HG02763 (cell line): ENCODE data around the gene DEDD2.

Source experiments
- ATAC-seq: cut with Tn5 transposase; IDR thresholded peaks from one replicate; pipeline ENCODE4 v1.9.1; 2021; ENCODE audit warnings: mild to moderate bottlenecking, moderate library complexity; ENCODE audit not compliant: unreplicated experiment

Gene DEDD2

GRCh38 chr19:42173695-42174094 is 43.8 kb downstream of the DEDD2 start:
- no peak for ATAC-seq

- no peak for ATAC-seq
Observed at GRCh38 chr19:42172261-42172660, 45.2 kb downstream of the DEDD2 start.

GRCh38 chr19:42170715-42171114 is 46.8 kb downstream of the DEDD2 start:
- no peak for ATAC-seq

DNA sequence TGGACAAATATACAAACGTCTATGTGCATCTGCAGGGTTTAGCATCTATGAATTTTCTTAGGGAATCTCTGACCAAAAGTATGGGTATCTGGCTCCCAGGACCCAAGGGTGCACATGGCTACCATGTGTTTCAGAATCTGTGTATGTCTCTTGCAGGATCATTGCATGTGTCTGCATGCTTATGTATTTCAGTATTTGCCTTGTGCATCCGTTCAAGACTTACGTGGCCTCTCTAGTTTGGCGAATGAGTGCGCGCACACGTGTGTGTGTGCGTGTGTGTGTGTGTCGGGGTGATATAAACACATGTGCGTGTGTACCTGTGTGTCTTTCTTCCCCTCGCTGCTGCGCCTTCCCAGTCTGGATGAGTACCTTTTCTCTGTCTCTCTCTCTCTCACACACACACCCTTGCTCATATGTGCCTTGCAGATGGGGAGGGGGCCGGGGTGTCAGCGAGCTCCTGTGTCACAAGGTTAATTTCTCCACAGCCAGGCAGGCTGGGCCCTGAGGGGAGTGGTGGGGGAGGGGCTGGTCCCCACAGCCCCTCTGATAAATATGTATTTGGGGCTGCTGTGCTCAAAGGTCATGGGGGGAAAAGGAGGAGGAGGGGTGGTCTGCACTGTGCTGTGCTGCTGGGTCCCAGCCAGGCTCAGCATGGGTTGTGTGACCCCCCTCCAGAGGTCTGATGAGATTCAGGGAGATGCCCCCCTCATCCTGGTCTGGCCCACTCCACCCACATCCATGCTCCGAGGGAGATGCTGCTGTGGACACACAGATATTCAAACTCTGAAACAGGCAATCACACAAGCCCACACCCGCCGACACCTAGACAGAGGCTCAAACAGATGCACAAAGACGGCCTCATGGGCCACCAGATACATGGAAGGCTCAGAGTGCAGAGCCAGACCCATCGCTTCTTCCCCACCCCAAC is 47.7 kb downstream of the DEDD2 start:
- ATAC-seq: no peak

GRCh38 chr19:42168206-42168605 is 49.3 kb downstream of the DEDD2 start:
- no peak for ATAC-seq

GRCh38 chr19:42166316-42166715 is 51.2 kb downstream of the DEDD2 start:
- no peak for ATAC-seq

GRCh38 chr19:42165146-42165545 is 52.3 kb downstream of the DEDD2 start:
- no peak for ATAC-seq

- ATAC-seq: no peak
Observed at GRCh38 chr19:42161616-42162263, 55.7 kb downstream of the DEDD2 start.

DNA sequence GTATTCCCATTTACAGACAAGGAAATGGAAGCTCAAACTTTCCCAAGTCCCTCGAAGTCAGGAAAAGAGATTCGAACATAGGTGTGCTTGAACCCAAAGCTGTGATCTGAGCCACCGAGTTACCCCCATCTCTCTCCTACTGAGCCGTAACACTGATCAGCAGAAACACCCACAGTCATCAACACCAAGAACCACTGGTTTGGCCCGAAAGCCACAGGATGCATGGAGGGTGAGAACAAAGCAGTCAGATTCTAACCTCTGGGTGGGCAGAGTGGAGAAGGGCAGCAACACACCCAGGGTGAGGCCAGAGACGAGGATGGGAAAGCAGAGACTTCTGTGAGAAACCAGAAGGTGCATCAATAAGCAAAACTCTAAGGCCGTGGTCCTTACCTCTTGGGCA is 57.5 kb downstream of the DEDD2 start:
- no peak for ATAC-seq

GRCh38 chr19:42158926-42159325 is 58.6 kb downstream of the DEDD2 start:
- no peak for ATAC-seq

DNA sequence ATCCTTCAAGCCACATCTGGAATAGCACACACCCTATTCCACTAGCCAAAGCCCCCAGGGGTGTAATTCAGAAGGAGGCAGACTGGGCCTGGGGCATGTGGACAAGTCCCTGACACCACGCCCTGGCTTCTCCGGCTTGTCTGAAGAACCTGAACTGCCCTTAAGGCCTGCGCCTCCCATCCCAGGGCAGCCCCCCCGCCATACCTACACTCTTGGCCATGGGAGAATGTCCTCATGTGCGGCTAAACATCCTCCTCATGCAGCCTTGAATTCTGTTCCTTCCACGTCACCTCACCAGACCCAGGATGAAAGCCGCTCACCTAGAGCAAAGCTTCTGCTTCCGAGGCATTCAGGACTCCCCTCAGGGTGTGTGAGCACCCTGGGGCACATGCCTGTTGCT is 60.9 kb downstream of the DEDD2 start:
- no peak for ATAC-seq

DNA sequence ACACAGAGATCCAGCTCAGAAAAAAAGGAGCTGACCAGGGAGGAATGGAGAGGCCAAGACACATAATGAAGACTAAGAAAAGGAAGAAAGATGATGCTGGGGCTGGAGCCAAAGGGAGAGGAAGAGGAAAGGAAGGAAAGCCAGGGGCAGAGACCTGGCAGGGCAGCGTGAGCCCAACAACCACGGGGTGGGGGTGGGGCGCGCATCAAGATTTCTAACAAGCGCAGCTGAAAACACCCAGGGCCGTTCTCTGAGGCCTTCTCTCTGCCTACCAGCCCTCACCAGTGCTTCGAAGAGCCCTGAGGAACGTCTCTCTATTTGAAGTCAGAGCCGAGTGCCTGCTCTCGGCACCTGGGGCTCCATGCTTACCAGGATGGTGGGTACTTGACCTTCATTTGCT is 61.7 kb downstream of the DEDD2 start:
- ATAC-seq: no peak

DNA sequence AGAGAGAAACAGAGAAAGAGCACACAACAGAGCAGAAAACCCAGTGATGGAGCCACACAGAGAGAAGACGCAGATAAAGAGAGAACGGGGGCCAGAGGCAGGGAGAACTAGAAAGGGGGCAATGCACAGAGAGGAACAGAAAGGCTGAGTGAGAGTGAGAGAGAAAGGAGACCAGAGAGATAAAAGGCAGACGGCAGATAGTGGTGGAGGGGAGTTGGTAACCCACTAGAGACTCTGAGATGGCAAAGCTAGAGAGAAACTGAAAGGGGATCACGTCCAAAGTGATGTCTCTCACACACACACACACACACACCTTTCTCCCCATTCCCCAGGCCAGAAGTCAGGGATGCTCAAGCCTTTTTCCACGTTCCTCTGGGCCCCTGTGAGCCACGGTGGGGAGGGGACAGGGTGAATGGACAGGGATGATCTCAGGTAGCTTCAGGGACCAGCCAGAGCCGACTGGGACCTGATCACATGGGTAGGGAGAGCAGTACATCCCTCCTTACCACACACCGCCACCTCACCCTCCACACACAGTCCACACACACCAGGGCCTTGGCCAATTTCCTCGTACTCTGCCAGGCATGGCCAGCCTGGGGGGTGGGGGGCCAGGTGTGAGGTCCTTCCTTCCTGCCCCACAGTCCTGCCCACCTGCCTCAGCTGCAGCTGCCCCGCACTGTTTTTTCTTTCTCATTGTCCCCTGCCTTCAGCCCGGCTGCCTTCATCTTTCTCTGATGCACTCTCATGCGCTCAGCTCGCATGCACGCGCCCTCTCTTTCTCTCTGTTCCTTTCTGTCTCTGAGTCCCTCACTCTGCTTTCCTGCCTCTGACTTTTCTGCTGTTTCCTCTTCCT is 62.8 kb downstream of the DEDD2 start:
- ATAC-seq: no peak

DNA sequence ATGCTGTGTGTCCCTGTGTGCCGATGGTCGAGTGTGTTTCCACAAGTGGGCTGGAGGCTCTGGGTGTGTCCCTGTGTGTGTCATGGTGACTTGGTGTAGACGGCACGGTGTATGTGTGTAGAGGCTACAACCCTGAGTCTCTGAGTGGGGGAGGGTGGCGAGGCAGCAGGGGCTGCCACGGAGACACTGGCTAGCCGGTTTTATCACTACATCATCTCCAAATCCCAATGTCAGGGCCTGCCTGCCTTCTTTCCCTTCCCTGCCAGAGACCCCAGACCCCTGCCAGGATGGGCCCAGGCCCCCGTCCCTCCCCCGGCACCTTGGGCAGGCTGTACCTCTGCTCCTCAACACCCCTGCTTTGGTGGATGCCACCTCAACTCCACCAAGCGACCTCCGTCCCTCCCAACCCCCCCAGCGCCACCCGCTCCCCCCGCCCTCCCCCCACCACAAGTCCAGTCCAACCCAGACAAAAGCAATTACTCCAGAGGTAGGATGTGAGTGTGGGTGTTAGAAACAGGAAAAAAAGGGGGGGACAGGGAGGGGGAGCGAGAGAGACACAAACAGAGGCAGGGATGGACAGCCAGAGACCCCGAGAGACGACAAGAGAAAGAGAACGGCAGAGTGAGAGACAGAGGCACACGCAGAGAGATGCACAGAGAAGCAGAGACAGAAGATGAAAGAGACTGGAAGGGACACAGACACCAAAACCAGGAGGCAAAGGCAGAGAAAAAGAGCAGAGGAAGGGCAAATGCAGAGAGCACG is 63.6 kb downstream of the DEDD2 start:
- no peak for ATAC-seq

DNA sequence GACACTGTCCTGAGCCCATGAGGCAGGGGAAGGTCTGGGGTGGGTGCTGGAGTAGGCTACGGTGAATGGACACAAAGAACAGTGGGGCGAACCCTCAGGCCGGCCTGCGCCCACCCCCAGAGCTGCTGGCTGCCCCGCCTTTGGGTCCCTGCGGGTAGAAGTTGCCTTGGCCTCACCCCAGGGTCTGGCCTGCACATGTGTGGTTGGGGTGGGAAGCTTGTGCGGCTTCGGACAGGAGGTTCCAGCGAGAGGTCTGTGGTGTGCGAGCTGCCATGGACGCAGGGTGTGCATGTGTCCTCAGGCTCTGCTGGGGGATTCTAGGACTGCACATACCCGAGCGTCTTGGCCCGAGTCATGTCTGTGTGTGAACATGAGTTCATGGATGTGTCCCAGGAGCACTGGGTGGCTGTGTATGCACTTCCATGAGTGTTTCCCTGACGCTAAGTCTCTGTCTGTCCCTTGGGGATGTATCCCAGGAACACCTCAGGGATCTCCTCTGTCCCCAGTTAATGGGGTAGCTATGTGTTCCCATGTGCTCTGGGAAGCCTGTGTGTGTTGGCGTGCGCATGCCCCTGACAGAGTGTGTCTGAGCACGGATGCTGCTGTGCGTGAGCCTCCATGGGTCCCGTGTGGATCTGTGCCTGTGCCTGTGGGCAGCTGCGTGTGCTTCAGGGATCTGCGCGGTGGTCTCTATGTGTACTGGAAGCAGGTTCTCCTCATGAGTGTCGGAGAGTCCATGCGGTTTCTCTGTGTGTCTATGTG is 64.4 kb downstream of the DEDD2 start:
- ATAC-seq: no peak

DNA sequence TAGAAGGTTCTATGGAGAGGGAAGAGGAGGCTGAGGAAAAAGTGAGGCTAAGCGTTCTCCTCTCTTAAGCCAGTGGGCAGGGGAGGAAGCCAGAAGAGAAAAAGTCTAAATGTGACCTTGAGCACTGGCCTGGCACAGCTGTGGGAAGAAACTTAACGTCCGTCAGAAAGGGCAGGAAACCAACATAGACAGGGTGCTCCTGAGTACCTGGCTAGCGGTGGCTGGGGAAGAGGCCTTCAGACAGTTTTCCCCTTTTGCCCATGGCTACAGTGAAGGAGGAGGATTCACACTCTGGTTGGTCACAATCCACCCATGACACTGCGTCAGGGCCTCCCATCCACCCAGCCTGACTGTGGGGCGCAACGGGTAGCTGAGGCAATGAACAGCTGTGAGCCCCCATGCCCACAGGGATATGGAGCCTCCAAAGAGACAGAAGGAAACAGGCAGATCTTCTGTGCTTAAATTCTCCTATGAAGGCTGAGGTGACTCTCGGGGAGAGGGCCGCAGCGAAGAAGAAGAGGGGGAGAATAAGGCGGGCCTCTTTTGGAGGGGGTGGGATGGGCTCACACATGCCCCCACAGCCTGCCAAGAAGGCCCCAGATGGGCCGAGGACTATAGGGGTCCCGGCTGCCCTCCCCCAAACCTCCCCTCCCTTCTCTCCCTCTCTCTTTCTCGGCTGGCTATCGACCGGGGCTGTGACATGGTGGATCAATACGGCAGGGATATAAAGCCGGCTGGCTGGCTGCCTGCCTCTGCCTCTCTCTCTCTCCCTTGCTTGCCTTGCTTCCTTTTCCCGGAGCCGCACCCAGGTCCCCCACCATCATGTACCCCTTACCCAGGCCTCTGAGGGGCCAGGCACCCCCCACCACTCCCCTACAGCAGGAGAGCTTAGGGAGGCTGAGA is 65.4 kb downstream of the DEDD2 start:
- ATAC-seq: no peak

- ATAC-seq: no peak
Observed at GRCh38 chr19:42150911-42151361, 66.5 kb downstream of the DEDD2 start.

DNA sequence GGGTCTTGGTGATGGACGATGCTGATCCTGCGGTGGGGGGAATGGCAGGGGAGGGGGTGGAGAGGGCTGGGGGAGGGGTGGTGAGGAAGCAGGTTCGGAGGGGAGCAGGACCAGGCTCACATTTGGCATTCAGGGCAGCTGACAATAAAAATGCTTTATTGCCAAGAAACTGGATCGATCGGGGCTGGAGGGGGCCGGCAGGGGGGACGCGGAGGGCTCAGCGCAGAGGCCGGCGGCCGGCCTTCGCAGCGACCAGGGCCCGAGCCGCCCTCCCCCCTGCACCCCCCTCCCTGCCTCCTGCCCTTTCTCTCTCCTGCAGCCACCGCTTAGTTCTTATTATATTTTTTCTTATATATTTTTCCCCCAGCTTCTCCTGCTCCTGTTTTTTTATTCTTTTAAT is 67.1 kb downstream of the DEDD2 start:
- no peak for ATAC-seq
